ENCODE data around the gene NR1H2.

DNA sequence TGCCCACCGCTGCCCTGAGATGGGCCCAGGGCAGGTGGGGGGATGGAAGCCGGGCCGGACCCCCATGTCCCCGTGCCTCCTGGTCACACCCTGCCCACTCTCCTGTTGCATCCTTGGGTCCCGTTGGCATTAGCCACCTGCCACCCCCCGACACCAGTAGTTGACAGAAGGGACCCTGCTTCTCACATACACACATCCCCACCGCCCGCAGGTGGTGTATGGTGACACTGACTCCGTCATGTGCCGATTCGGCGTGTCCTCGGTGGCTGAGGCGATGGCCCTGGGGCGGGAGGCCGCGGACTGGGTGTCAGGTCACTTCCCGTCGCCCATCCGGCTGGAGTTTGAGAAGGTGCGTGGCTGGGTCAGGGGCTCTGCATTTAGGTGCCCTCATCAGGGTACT lies 37.3 kb downstream of the NR1H2 start:
- TF ChIP-seq POLR2A (IDR thresholded peaks at IDR 0.05; ENCODE audit: low read depth, low read length) (no peak), POLR2AphosphoS5 (IDR thresholded peaks at IDR 0.05; ENCODE audit: low read depth, low read length) (no peak), TAF1 (IDR thresholded peaks at IDR 0.05; ENCODE audit: borderline replicate concordance, low read depth, low read length) (no peak)

All from GM12892 (cell line).